HG03135 (cell line): ENCODE results near the gene GPR176.
"Not testable (repeated sequence)": the region's sequence is repeated elsewhere in the genome, so short reads cannot be mapped to it uniquely, and the experiment has no call there.

Source experiments
- ATAC-seq: cut with Tn5 transposase; IDR thresholded peaks from one replicate; pipeline ENCODE4 v1.9.1; 2021; ENCODE audit warnings: mild to moderate bottlenecking, moderate library complexity; ENCODE audit not compliant: unreplicated experiment

The GPR176 gene

GRCh38 chr15:39814489-39814888, 105.6 kb downstream of the GPR176 start:
- ATAC-seq, result no peak

GRCh38 chr15:39812651-39813050, 107.4 kb downstream of the GPR176 start:
- not testable (repeated sequence) for ATAC-seq

GRCh38 chr15:39808909-39809308, 111.2 kb downstream of the GPR176 start:
- ATAC-seq, result no peak

DNA sequence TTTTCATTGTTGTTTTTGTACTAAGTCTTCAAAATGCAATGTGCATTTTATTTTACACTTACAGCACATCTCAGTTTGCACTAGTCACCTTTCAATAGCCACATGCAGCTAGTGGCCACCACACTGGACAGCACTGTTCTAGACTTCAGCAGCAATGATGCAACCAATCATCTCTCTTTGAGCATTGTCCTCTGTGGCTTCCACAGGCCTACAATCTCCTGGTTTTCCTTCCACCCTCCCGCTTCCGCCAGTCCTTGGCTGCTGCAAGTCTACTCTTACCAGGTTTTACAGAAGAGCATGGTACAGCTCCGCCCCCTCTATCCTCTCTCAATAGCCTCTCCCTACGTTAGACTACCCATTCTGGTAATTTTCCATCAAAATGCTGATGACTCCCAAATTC, 112.3 kb downstream of the GPR176 start:
- no peak for ATAC-seq

DNA sequence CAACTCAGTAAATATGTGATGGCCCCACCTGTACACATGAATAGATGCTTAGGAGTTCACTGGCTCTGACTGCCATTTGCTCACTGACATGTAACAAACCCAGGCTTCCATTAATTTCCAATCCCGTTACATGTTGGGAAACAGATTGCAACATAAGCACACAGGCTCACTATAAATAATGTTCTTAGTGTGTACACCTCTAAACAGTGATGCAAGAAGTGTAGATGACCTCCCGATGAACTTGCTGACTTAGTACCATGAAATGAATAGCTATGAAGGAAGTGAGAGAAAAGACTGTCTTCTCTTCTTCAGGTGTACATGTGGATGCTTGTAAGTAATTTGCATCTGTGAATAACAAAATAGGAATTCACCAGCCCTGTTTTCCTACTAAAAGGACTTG, 116.0 kb downstream of the GPR176 start:
- no peak for ATAC-seq

DNA sequence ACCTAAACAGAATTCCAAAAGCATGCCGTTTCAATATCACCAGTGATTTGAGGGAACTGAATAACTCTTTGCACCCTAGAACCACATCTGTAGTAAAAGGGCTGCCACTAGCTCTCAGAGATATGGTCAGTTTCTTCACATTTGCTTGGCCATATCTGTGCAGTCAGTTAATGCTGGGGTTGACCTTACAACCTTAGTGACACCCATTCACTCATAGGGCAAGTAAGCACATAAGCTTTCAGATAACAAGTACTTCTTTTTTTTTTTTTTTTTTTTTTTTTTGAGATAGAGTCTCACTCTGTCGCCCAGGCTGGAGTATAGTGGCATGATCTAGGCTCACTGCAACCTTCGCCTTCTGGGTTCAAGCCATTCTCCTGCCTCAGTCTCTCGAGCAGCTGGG, 117.0 kb downstream of the GPR176 start:
- ATAC-seq, result no peak

GRCh38 chr15:39801641-39802309, 118.3 kb downstream of the GPR176 start:
- no peak for ATAC-seq

DNA sequence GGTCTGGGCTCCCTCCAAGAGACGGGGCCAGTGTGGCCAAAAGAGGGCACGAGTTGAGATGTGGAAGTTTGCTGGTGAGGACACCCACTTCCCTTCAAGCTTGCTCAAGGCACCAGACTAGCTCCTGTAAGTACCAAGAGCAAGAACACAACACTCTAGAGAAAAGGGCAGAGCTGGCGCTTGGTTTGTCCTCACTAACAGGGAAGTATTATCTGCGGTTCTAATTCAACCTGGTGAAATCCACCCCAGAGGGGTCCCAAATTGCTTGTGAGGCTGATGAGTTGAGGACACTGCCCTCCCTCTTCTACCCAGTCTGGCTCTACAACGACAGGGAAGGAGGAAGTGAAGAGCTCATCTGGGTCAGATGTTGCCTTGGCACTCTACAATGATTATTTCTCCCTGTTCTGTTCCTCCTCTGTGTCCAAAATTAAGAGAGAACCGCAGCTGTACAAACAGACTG, 120.5 kb downstream of the GPR176 start:
- ATAC-seq, result no peak

DNA sequence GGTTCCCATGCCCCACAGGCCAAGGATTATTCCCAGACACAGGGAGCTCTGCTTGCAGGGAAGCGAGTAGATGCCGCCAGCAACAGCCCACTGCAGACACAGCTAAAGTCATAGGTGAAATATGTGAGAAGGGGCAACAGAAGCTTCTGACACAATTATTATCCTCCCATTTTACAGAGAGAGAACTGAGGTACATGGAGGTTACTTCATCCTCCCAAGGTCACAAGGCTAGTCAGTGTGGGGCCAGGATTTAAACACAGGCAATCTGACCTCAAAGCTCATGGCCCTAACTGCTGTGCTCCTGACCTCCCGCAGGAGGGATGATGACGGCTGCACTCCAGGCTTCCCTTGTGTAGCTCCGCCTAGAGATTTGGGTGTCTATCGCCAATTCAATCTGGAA, 121.7 kb downstream of the GPR176 start:
- no peak for ATAC-seq

- ATAC-seq, result no peak
Observed at GRCh38 chr15:39797407-39797806, 122.7 kb downstream of the GPR176 start.

DNA sequence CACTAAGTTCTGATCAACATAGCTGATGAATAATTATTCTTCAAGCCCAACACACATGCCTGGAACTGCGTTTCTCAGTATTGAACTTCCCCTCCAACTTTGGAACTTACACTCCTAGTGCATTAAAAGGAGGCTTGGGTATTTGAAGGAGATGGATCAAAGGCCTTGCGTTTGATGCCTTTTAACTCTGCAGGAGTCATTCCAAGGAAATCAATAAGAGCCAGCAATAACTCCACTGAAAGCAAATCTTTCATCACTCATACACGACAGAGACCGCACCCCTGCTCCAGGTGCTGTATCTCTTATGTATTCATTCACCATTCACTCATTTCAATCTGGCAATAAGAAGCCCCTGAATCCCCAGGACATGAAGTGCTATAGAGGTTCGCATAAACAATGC, 123.5 kb downstream of the GPR176 start:
- no peak for ATAC-seq

- no peak for ATAC-seq
Observed at GRCh38 chr15:39795486-39795885, 124.6 kb downstream of the GPR176 start.

DNA sequence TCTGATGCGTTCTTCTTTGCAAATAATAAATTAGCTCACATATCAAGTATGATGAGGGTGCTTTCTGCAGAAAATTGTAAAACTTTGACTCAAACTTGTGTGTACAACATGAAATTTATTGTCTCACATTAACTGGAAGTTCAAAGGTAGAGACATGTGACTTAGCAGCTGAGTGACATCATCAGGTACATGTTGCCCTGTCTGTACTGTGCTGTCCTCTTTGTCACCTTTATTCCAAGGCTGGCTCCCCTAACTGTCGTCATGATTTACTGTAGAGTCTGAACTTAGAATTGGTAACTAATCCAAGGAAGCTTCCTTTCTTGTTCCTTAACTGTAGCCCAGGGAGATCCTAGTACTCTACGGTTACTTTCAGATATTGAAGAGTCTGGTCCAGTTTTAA, 125.1 kb downstream of the GPR176 start:
- no peak for ATAC-seq

GRCh38 chr15:39793923-39794322, 126.1 kb downstream of the GPR176 start:
- no peak for ATAC-seq

GRCh38 chr15:39792844-39793335, 127.2 kb downstream of the GPR176 start:
- ATAC-seq, result no peak

GRCh38 chr15:39792025-39792843, 127.8 kb downstream of the GPR176 start:
- ATAC-seq, result no peak

DNA sequence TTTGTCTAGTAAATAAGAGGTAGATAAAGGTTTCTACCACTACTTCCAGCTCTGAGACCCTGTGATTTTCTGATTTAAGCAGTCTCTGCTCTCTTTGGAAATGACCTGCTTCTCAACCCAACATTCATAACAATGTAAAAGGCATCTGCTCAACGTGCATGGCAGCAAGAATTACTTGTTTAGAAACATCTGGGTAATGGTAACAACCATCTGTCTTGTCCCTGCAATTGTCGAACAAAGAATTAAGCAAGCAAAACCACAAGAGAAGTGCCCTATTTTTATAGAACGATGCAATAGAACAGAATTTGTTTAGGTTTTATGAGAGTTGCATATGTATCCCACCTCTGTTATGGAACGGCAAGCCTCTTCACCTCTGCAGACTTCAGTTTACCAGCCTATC, 130.3 kb downstream of the GPR176 start:
- ATAC-seq, result no peak

DNA sequence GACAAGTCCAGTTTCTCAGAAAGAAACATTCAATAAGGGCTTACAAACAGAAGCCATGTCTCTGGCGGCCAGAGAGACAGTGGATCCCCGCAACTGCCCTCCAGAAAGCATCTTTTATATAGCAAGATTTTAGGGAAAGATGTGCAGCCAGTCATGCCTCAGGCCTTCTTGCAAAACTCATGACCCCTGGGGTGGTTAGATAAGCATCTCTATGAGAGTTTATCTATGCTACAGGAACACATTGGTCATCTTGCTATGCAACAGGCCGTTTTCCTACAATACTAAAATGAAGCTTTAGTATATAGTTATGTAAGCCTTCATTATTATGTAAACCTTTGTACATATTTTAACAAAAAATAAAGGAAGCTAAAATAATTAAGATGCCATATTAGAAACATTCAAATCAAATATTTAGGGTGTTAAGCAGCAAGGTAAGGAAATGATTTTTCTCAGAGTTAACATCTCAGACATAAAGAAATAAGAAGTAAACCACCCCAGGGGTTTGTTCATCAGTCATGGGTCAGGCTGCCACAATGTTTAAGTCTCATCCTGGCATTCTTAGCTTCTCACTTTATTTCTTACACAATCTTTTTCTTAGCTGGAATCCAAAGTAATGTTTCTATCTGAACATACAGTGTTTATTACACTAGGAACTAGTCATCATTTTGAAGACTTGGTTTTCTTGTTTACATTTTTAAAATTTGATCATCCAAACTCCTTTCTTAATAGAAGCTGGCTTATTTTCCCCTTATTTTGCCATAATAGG, 131.1 kb downstream of the GPR176 start:
- ATAC-seq, result no peak

DNA sequence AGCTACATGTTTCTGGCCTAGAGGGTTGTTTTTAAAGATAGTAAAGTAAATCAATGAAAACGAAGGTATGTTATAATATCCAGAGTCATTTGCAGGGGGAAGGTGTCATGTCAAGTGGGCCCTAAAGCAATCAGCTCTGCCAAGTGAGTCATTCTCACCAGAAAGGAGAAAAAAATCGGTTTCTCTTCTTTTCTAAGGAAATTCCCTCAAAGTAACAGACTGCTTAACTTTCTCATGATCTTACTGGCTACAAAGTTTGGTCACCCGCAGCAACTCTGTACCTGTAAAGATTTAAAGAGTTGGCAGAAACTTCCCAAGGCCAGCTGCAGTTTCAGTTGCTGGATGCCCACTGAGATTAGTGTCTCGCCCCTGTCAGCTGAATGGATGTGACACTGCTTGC, 132.0 kb downstream of the GPR176 start:
- ATAC-seq, result no peak

GRCh38 chr15:39787479-39787878, 132.6 kb downstream of the GPR176 start:
- no peak for ATAC-seq

DNA sequence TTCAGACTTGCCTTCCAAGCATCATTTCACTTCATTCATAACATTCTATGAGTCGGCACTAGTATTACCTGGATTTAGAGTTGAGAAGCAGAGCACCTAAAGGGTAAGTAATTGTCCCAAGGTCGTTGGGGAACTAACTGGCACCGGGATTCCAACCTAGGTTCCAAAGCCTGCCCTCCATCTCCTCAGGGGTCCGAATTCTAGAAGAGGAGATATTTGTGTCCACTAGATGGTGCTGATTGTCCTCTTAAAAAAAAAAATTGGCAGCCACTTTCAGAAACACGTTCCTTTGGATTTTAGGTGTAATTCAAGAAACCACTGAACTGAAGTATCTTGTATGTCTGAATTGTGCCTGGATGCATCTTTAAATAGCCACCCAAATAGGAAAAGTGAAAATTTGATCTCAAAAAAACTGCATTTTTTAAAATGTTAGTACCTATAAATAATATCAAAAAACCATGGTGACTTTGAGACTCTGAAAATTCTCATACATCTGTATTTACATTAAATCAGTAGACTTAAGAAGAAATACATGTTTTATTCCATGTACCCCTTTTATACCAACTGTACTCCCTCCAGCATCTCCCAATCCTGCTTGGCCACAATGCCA, 133.5 kb downstream of the GPR176 start:
- no peak for ATAC-seq
